Activated T-helper 1 cell treated with anti-CD3 and anti-CD28 coated beads, Interleukin-2, amount 50 U/mL, for 16 hours (primary cell): Measurements from ENCODE around the gene SHE.

Experiments used
- DNase-seq, 2 donors: peaks; one replicate each; pipeline ENCODE4 v3.0.0-alpha.2; 2020; ENCODE audit warnings: low read depth in 1 of 2, low spot score in 1 of 2

The SHE gene

DNA sequence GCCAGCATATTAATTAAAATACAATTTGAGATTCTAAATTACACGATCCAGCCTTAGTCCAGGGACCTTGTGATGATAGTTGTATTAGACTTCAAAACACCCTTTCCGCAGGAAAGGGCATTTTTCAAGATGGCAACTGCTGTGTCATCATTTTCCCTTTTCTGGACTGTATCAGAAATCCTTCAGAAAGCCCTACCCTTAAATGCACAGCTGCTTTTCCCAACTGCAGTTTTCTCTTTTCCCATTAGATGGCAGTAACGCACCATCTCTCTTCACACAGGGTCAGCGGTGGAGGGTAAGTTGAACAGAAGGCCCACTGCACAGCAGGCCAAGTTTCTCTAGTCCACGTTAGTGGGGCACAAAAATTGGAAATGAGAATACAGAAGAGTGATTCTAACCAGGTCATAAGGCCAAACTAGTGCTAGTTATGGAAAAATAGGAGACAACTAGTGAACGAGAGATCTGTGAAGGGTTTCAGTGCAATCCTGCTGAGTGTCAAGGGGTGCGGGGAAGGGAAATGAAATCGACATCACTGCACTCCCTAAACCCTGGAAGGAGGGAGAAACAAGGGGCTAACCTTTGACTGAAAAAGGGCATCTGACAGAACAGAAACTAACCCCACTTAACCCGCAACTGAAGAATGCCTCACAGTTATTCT is 22.3 kb downstream of the SHE start:
- DNase-seq = peak in 1 of 2 donors; percentile 34

DNA sequence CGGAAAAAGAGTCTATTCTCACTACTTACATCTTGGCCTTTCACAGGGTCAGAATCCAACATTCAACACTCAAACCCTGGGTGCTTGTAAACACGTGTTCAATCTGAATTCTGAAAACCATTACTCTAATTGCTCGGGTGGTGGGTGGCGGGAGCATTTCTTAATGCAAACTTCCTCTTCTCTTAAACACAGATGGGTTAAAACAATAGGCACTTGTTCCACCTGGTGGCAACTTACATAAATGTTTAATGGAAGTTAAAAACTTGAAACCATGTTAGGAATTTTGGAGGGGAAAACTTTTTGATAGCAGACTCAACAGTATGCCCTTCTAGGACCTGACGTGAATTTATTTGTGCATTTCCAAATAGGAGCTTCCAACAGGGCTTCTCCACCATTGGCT is 23.6 kb downstream of the SHE start:
- no peak for DNase-seq

DNA sequence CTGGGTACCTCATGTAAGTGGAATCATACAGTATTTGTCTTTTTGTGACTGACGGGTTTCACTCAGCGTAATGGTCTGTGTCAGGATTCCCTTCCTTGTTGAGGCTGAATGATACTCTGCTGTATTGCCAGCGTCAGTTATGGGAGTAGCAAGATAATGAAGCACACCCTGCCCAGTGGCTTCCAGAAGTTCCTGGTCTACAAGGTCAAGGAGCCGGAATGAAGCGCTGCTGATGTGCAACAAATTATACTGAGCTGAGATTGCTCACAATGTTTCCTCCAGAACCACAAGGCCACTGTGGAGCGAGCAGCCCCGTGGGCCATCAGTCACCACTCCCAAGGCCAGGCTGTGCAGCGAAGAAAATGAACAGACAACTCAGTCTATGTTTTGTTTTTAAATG is 24.2 kb downstream of the SHE start:
- DNase-seq = no peak

- DNase-seq = no peak
These were observed 25.4 kb downstream of the SHE start for GRCh38 chr1:154476791-154477190.

- DNase-seq = no peak
These were observed 27.4 kb downstream of the SHE start for GRCh38 chr1:154474802-154475201.

GRCh38 chr1:154471304-154471703 is 30.9 kb downstream of the SHE start:
- DNase-seq = no peak

DNA sequence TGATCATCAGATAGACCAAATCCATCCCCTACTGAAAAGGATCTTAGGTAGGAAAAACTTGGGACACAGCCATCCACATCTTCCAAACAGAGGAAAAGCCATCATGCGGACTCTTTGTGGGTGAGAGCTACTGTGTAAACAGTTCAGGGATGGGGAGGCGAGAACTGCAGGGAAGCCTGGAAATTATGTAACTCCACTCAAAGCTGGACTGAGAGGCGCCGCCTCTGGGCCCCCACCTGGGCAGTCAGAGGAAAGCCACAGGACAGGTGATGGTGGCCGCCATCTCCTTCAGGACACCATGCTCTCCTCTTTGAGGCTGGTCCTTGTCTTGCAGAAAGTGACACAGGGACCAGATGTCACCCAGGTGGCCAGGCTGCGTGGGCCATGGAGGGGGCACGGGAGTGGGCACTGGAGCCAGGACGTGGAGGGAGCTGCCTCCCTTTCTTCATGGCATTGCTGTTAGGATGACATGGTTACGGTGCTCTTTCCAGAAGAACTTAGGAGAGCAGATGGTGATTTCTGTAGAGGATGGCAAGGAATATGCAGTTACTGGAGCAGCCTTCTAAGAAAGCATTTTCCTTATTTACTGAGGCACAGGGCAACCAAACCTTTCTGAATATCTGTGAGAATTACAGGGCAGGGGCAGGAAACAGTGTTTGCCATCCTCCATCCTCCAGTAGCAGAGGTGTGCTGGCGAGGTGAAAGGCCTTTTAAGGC is 32.2 kb downstream of the SHE start:
- DNase-seq = no peak

DNA sequence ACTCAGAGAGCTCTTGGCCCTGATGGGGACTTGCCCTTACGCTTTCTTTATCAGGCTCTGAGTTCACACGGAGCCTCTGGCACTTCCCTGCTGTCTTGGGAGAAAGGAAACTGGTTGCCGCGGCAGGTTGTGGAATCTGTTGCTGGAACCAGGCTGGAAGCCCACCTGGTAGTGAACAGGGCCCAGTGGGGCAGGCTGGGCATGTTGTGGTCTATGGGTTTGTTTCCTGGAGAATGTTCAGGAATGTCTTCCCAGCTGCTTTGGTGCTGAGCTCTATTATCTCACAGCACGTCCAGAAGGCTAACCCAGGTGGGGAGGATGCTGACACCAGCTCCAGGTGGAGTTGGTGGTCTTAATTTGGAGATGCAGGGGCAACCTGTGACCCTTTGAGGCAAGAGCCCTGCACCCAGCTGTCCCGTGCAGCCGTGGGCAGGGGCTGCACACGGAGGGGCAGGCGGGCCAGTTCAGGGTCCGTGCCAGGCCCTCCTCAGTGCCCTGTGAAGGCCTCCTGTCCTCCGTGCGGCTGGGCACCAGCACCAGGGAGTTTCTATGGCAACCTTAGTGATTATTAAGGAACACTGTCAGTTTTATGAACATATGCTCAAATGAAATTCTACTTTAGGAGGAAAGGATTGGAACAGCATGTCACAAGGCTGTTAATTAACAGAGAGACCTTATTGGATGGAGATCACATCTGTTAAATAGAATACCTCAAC is 33.5 kb downstream of the SHE start:
- no peak for DNase-seq

DNA sequence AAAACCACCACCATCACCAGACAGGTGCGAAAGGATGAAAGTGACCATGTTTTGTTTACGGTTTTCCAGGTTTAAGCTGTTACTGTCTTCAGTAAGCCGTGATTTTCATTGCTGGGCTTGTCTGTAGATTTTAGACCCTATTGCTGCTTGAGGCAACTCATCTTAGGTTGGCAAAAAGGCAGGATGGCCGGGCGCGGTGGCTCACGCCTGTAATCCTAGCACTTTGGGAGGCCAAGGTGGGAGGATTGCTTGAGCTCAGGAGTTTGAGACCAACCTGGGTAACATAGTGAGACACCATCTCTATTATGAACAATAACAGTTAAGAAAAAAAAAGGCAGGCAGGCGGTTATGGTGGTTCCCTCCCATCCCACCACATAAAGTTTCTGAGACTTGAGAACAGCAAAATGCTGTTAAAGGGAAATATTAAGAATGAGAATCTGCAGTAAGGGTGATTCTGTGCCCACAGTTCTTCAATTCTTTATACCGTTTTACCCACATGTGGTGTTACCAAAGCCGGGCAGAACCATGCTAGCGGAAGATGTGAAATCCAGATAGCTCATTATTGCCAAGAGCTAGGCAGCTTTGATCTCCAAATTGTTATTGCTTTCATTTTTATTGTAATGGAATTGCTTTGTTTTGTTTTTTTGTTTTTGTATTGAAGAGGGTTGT is 34.6 kb downstream of the SHE start:
- DNase-seq = no peak

- DNase-seq = no peak
These were observed 35.2 kb downstream of the SHE start for GRCh38 chr1:154466921-154467417.

DNA sequence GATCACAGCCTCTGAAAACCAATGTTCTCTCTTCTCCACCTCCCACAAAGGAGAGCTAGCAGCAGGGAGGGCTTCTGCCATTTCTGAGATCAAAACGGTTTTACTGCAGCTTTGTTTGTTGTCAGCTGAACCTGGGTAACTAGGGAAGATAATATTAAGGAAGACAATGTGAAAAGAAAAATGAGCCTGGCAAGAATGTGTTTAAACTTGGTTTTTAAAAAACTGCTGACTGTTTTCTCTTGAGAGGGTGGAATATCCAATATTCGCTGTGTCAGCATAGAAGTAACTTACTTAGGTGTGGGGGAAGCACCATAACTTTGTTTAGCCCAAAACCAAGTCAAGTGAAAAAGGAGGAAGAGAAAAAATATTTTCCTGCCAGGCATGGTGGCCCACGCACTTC is 36.0 kb downstream of the SHE start:
- DNase-seq = no peak

GRCh38 chr1:154465621-154466195 is 36.5 kb downstream of the SHE start:
- DNase-seq = no peak

DNA sequence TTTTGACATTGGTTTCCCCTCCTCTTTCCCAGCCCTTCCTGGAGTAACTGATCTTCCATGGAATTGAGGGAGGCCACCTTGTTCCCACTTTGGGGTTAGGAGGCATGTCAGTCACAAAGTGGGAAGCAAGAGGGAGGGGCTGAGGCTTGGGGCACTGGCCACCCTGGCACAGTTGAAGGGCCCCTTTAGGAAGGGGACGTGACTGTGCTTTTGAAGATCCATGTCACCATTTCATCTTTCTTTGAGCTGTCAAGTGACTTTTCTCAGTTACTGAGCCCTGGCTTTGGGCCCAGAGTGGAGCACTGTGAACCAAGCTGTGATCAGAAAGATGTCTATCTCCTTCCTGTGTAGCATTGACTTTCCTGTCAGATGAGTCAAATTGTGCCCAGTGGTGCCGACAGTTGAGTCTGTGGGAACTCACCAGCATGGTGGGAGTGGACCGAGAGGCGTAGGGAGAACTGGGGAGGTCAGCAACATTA is 38.7 kb downstream of the SHE start:
- DNase-seq = peak; percentile 35 to 50

DNA sequence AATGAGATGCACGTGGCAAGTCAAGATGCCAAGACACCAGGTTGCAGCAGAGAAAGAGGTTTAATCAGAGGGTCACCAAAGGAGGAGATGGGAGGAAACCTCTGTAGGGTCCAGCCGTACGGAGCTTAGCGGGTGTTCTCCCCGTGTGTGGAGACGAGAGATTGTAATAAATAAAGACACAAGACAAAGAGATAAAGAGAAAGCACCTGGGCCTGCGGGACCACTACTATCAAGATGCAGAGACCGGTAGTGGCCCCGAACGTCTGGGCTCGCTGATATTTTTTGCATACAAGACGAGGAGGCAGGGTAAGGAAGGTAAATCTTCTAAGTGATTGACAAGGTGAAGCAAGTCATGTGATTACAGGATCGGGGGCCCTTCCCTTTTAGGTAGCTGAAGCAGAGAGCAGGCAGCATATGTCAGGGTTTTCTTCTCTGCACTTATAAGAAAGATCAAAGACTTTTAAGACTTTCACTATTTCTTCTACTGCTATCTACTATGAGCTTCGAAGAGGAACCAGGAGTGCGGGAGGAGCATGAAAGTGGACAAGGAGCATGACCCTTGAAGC is 41.4 kb downstream of the SHE start:
- DNase-seq = no peak

DNA sequence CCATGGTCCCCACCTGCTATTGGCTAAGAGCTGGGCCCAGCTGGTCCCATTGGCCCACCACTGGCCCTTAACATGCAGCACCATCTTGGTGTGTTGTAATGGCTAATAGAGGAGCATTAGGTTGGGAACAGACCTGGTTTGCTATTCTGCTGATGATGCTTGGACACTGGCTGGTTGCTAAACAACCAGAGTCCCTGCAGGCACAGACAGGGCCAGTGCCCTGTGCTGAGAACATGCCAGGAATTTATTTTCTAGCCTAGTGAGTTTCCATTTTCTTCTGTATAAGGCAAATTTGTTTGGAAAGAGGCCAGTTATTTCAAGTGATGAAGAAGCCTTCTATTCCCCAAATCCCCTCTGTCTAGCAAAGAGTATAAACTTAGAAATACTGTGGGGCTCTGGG is 43.1 kb downstream of the SHE start:
- DNase-seq = no peak

GRCh38 chr1:154456631-154457030 is 45.6 kb downstream of the SHE start:
- DNase-seq = no peak

DNA sequence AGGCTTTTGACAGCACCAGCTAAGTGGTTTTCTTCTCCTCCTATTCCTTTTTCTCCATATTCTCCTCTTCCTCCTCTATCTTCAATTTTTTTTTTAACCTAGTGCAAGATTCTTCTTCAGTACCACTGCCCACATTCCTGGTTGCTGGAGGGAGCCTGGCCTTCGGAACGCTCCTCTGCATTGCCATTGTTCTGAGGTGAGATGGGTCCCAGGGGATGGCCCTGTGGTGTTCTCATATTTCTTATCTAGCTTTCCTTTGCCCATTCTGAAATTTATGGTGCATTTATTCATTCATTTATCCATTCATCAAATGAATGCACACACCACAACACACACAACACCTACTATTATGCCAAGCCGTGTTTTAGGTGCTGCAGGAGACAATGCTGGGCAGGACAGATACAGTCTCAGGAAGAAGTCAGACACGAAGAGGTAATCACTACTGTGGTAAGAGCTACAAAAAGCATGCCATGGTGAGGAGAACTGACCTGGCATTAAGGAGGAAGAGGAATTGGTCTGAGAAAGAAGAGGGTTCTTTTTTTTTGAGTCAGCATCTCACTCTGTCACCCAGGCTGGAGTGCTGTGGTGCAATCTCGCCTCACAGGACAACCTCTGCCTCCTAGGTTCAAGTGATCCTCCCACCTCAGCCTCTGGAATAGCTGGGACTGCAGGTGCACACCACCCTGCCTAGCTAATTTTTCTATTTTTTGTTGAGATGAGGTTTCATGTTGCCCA is 47.7 kb downstream of the SHE start:
- no peak for DNase-seq

DNA sequence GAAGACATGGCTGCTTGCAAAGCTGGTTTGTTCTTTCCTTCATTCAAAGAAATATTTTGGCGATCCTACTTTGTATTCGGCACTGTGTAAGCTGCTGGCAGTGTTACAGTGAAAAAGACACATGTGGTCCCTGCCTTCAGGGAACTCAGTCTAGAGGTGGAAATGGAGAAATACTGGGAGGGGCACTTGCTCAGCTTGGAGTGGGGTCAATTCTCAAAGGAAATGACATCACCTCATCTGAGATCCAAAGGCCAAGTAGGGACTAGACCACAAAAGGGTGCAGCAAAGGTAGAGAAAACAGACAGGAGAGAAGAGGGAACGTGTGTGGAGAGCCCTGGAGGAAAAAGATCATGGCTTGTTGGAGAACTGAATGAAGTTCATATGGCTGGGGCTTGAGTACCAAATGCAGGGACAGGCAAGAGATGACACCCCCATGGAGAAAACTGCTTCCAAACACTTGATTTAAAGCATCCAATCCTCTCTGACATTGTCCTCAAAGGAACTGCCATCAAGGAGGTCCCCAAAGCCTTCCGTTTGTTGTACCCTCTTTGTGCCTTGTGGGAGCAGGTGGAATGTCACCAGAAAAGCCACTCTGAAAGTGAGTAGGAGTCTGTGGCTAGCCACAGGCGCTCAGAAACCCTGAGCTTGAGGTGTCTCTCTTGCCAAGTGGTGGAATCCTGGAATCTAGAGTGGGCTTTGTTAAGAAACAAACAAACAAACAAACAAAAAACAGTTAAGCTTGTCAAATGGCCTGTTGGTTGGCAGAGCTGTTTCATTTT is 48.4 kb downstream of the SHE start:
- no peak for DNase-seq

GRCh38 chr1:154453161-154453560 is 49.1 kb downstream of the SHE start:
- DNase-seq = no peak
